BLaER1 (cell line): ENCODE data around the gene TRIM10.

Experiments
- H3K27ac ChIP-seq: shearing (Covaris generic); formaldehyde crosslinking; 2 replicates; pipeline ENCODE4 v1.8.1; 2022
- H3K27me3 ChIP-seq: shearing (Covaris generic); formaldehyde crosslinking; 2 replicates; pipeline ENCODE4 v1.8.1; 2022
- H3K36me3 ChIP-seq: shearing (Covaris generic); formaldehyde crosslinking; 2 replicates; pipeline ENCODE4 v1.8.1; 2022
- H3K4me1 ChIP-seq: shearing (Covaris generic); formaldehyde crosslinking; 2 replicates; pipeline ENCODE4 v1.8.1; 2022
- H3K4me2 ChIP-seq: shearing (Covaris generic); formaldehyde crosslinking; 2 replicates; pipeline ENCODE4 v1.8.1; 2022
- H3K4me3 ChIP-seq: shearing (Covaris generic); formaldehyde crosslinking; 2 replicates; pipeline ENCODE4 v1.8.1; 2022
- H3K9ac ChIP-seq: shearing (Covaris generic); formaldehyde crosslinking; 2 replicates; pipeline ENCODE4 v1.8.1; 2022
- H3K9me3 ChIP-seq: shearing (Covaris generic); formaldehyde crosslinking; 2 replicates; pipeline ENCODE4 v1.8.1; 2022
- H4K20me1 ChIP-seq: shearing (Covaris generic); formaldehyde crosslinking; 2 replicates; pipeline ENCODE4 v1.8.1; 2022
- Cebpa-rat ChIP-seq: shearing (Covaris generic); IDR thresholded peaks from 2 replicates; pipeline ENCODE4 v1.8.1; 2022

The TRIM10 gene

DNA sequence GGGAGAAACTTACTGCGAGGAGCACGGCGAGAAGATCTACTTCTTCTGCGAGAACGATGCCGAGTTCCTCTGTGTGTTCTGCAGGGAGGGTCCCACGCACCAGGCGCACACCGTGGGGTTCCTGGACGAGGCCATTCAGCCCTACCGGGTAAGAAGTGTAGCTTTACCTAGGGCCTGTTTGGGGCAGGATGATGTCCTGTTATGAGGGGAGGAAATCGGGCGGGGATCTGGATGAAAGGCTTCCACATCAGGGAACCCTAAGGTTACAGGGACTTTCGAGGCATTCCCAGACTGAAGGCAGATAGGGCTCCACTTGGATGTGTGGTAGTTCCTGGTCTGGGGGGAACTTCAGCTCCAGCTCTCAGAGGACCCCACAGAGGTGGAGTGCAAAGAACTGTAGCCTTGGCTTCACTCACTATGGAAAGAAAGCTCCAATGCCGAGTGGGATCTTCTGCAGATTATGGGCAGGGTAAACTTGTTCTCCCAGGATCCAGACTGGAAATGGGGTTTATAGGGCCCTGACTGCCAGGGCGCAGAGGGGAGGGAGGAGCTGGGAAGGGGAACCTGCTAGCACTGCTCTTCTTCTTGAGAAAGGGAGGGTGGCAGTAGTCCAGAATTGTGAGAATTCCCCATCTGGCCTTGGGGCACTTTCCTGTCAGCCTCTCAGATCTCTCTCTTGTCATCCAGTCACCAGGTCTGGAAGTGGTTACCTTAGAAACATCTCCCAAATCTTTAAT is 3.1 kb upstream of the TRIM10 start:
- Histone ChIP-seq H3K36me3 (no peaks in the 10 kb centered on the region), H3K4me3 (no peak overlapping the region), H3K27me3 (no peaks in the 10 kb centered on the region), H4K20me1 (no peaks in the 10 kb centered on the region), H3K9me3 (no peaks in the 10 kb centered on the region), H3K4me2 (no peak overlapping the region), H3K9ac (no peak overlapping the region), H3K4me1 (peaks cover 8% of the 10 kb centered on the region), H3K27ac (no peak overlapping the region)
- TF ChIP-seq Cebpa-rat: no peak

DNA sequence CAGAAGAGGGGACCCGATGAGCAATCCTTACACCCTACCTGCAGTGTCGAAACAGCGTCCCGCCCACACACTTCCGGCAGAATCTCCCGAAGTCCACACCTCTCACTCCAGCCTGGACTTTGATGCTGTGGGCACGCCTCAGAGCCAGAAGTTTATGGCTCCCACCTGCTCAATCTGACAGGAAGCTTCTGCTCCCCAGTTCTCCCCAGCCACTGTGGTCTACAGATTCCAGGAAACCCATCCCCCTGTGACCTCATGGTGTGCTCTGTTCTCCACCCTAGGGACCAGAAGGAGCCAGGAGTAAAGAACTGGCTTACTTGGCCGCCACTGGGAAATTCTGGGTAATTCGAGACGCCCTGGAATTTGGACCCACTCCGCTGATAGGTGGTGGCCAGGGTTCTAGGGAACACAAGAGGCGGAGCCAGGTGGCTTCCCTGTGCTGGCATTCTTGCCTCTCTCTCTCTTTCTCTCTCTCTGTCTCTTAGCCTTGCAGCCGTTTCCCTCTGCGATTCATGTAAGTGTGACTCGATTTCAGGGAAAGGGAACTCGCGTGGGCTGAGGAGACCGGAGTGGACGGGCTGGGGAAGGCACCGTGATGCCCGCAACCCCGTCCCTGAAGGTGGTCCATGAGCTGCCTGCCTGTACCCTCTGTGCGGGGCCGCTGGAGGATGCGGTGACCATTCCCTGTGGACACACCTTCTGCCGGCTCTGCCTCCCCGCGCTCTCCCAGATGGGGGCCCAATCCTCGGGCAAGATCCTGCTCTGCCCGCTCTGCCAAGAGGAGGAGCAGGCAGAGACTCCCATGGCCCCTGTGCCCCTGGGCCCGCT is 2.3 kb upstream of the TRIM10 start, which contains the start of gene TRIM15:
Gene TRIM15 (plus strand): TSS at position 457 of the 828 bp plus-strand sequence. CDS start 139 bp downstream, at position 596.
- Histone ChIP-seq H3K4me3 (no peak within 1 kb of the TSS), H3K9me3 (no peaks in the 10 kb centered on the region), H3K27ac (no peak within 1 kb of the TSS), H3K36me3 (no peaks in the 10 kb centered on the region), H3K9ac (no peak within 1 kb of the TSS), H3K27me3 (no peaks in the 10 kb centered on the region), H3K4me1 (peaks cover 8% of the 10 kb centered on the region), H3K4me2 (peak within 1 kb of the TSS; percentile 28; the same call in 1 of the 2 replicates), H4K20me1 (no peaks in the 10 kb centered on the region)
- no peak for TF ChIP-seq Cebpa-rat

GRCh38 chr6:30162265-30163089 is 1.5 kb upstream of the TRIM10 start:
- Histone ChIP-seq H3K36me3 (no peaks in the 10 kb centered on the region), H3K4me1 (peaks cover 8% of the 10 kb centered on the region), H4K20me1 (no peaks in the 10 kb centered on the region), H3K4me2 (no peak overlapping the region), H3K9ac (no peak overlapping the region), H3K9me3 (no peaks in the 10 kb centered on the region), H3K27me3 (no peaks in the 10 kb centered on the region), H3K27ac (no peak overlapping the region), H3K4me3 (no peak overlapping the region)
- no peak for TF ChIP-seq Cebpa-rat

DNA sequence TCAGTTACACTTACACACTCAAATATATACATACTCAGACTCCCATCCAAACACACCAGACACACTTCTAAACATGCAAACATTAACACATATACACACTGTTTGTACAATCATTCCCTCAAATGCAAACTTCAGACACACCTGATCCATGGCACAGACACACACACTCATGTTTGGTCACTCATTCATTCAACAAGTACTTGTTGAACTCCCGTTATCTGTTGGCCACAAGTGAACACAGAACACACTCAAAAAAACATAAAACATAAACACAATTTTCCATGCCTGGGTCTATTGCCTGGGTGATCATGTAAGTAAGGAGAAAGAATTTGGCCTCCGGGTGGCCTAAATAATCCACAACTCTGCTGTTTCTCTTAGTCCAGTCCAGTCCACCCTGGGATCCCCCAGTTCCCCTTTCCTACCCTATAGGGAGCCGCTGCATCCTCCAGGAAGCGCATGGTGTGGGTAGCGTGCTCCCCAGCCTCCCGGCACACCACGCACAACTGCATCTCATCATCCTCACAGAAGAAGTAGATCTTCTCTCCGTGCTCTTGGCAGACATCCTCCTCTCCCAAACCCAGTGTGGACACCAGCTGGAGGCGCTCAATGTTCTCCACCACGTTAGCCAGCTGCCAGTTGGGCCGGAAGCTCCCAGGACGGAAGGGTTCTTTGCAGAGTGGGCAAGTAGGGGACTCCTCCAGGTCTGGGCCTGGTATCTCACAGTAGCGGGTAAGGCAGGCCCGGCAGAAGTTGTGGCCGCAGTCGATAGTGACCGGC is 815 bp downstream of the TRIM10 start:
- no peaks in the 10 kb centered on the region for H3K27me3 ChIP-seq
- no peak overlapping the region for H3K4me3 ChIP-seq
- no peak overlapping the region for H3K9ac ChIP-seq
- H4K20me1 ChIP-seq: no peaks in the 10 kb centered on the region
- peaks cover 8% of the 10 kb centered on the region for H3K4me1 ChIP-seq
- no peak overlapping the region for H3K27ac ChIP-seq
- no peaks in the 10 kb centered on the region for H3K36me3 ChIP-seq
- no peak overlapping the region for H3K4me2 ChIP-seq
- TF ChIP-seq Cebpa-rat: no peak
- no peaks in the 10 kb centered on the region for H3K9me3 ChIP-seq

GRCh38 chr6:30158475-30159040 is 2.5 kb downstream of the TRIM10 start:
- no peaks in the 10 kb centered on the region for H3K36me3 ChIP-seq
- H3K9me3 ChIP-seq: no peaks in the 10 kb centered on the region
- H3K9ac ChIP-seq: no peak overlapping the region
- H3K4me1 ChIP-seq: peaks cover 7% of the 10 kb centered on the region
- H3K4me2 ChIP-seq: no peak overlapping the region
- TF ChIP-seq Cebpa-rat: no peak
- H3K27me3 ChIP-seq: no peaks in the 10 kb centered on the region
- no peaks in the 10 kb centered on the region for H4K20me1 ChIP-seq
- no peak overlapping the region for H3K4me3 ChIP-seq
- no peak overlapping the region for H3K27ac ChIP-seq

DNA sequence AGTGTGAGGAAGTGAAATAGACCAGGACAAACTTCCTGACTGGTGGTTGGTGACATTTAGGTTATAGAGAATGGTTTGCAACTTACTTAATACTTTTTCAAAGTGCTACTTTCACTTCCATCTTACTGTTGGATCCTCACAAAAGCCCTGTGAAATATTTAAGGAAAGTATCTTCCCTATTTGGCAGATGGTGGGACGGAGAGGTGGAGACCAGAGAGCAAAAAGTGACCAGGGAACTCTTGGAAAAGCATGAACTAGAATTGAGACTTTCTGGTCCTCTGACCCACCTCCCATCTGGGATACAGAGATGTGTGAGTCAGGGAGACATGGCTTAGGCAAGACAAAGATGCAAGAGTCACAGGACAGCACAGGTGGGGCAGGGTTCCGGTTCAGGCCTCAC is 3.0 kb downstream of the TRIM10 start:
- H3K9ac ChIP-seq: no peak overlapping the region
- H3K36me3 ChIP-seq: no peaks in the 10 kb centered on the region
- no peak overlapping the region for H3K4me2 ChIP-seq
- TF ChIP-seq Cebpa-rat: no peak
- peaks cover under 1% of the 10 kb centered on the region for H3K4me1 ChIP-seq
- no peaks in the 10 kb centered on the region for H3K27me3 ChIP-seq
- no peak overlapping the region for H3K4me3 ChIP-seq
- no peak overlapping the region for H3K27ac ChIP-seq
- no peaks in the 10 kb centered on the region for H4K20me1 ChIP-seq
- H3K9me3 ChIP-seq: no peaks in the 10 kb centered on the region

GRCh38 chr6:30157581-30157980 is 3.4 kb downstream of the TRIM10 start:
- no peaks in the 10 kb centered on the region for H3K27me3 ChIP-seq
- no peak for TF ChIP-seq Cebpa-rat
- no peak overlapping the region for H3K4me2 ChIP-seq
- H4K20me1 ChIP-seq: no peaks in the 10 kb centered on the region
- H3K9me3 ChIP-seq: no peaks in the 10 kb centered on the region
- H3K36me3 ChIP-seq: no peaks in the 10 kb centered on the region
- H3K4me3 ChIP-seq: no peak overlapping the region
- no peaks in the 10 kb centered on the region for H3K4me1 ChIP-seq
- H3K9ac ChIP-seq: no peak overlapping the region
- no peak overlapping the region for H3K27ac ChIP-seq

GRCh38 chr6:30156774-30157173 is 4.2 kb downstream of the TRIM10 start:
- H3K9me3 ChIP-seq: no peaks in the 10 kb centered on the region
- H3K4me3 ChIP-seq: no peak overlapping the region
- H3K27ac ChIP-seq: no peak overlapping the region
- H3K27me3 ChIP-seq: no peaks in the 10 kb centered on the region
- H3K9ac ChIP-seq: no peak overlapping the region
- peaks cover under 1% of the 10 kb centered on the region; the same call in 1 of the 2 replicates for H3K4me1 ChIP-seq
- H4K20me1 ChIP-seq: no peaks in the 10 kb centered on the region
- TF ChIP-seq Cebpa-rat: no peak
- no peak overlapping the region for H3K4me2 ChIP-seq
- no peaks in the 10 kb centered on the region for H3K36me3 ChIP-seq

DNA sequence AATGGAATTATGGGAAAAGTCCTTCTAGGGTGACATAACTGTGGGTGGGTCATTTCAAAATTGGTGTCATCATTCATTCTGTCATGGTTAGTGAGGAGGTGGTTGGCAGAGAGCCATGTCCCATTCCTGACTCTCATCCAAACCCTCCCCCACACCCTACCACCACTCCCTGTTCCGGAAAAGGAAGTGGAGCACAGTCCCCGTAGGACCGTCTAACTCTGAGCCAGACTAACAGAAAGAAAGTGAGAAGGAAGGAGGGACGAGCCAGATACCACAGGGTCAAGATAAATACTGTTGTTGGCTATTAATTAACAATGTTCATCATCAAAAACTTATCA is 4.8 kb downstream of the TRIM10 start:
- Histone ChIP-seq H3K4me1 (peaks cover 5% of the 10 kb centered on the region), H3K9me3 (no peaks in the 10 kb centered on the region), H3K36me3 (no peaks in the 10 kb centered on the region), H4K20me1 (no peaks in the 10 kb centered on the region), H3K27ac (no peak overlapping the region), H3K9ac (no peak overlapping the region), H3K4me3 (no peak overlapping the region), H3K4me2 (no peak overlapping the region), H3K27me3 (no peaks in the 10 kb centered on the region)
- TF ChIP-seq Cebpa-rat: no peak
